ENCODE data around the gene CNOT11. TPM values are rescaled to one million over a fixed set of nuclear protein-coding genes. Genes with fewer than 3 reads are reported as not detected.
"Not testable (repeated sequence)": the region's sequence is repeated elsewhere in the genome, so short reads cannot be mapped to it uniquely, and the experiment has no call there.

CNOT11 gene
- total and polyA plus RNA-seq, 2 of the 13 experiments (the other 11 are each of a cell fraction or from before 2014, with no cell fraction given) = 114 to 209 TPM

DNA sequence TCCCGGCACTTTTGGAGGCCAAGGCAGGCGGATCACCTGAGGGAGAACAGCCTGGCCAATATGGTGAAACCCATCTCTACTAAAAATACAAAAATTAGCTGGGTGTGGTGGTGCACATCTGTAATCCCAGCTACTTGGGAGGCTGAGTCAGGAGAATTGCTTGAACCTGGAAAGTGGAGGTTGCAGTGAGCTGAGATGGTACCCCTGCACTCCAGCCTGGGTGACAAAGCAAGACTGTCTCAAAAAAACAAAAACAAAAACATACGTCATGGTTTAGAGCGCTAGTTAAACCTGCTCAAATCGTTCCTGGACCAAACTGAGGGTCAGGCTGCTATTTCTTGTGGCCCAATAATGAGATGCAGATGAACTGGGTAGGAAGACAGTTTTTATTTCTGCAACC lies 7.2 kb upstream of the CNOT11 start:
- H3K27ac ChIP-seq (ENCODE audit: extremely low read length, insufficient read depth, low read length) = peak overlapping the region; percentile 75
- H3K36me3 ChIP-seq (replicated peaks in 1 of 2; ENCODE audit: control insufficient read depth in 1 of 2, insufficient read depth in 2 of 2, low read length in 2 of 2); FAIRE-seq; H3K79me2 ChIP-seq (ENCODE audit: insufficient read depth, low read length); intact Hi-C loops (cut with micrococcal nuclease; ENCODE audit: unreplicated experiment); H4K20me1 ChIP-seq (ENCODE audit: insufficient read depth, low read length); BruUV-seq (replicated peaks); in situ Hi-C loops (cut with HindIII; ENCODE audit: extremely low pct_ligation_motif_present, low pct_unique_long_range_greater_than_20kb); H3K27me3 ChIP-seq (ENCODE audit: control insufficient read depth in 1 of 2, insufficient read depth in 2 of 2, low read length in 2 of 2); DNase-seq (ENCODE audit: low spot score); H3K9me3 ChIP-seq (ENCODE audit: low read length); TF ChIP-seq CREB1 (CRISPR knock-in tag; IDR thresholded peaks at IDR 0.05): not testable (repeated sequence)
- ChIA-PET CTCF (ENCODE audit: low intra/inter-chr PET ratio, low total read pairs) (interaction anchor here (0.7 kb wide), 1 partner anchor 48 kb away, joined by 3 read pairs; no protein-coding TSS in a partner anchor), POLR2A (interaction anchor here (0.5 to 2.6 kb wide), 10 partner anchors 9 to 674 kb away, joined by 3 to 12 read pairs (median 5); partner anchors contain the start of gene RNF149)
- peak overlapping the region; percentile 56 for H2AFZ ChIP-seq (ENCODE audit: low read length)
- H3K4me1 ChIP-seq (ENCODE audit: insufficient read depth, low read length) = peaks cover 95% of the 10 kb centered on the region
- peak overlapping the region; percentile 52 for H3K9ac ChIP-seq (ENCODE audit: insufficient read depth, low read depth, low read length)
- 58% methylated on average over 5 of the region's 5 CpGs for WGBS (ENCODE audit: low lambda C conversion rate)
- peak; percentile 14; the same call in 2 of the 3 replicates for ATAC-seq
- peak overlapping the region; percentile 69 for H3K4me2 ChIP-seq (ENCODE audit: low read depth, low read length)
- peak overlapping the region in 1 of 3 experiments; percentile 11; a peak in 1 of 6 replicates for H3K4me3 ChIP-seq (replicated peaks in 1 of 3; ENCODE audit: insufficient read depth in 1 of 3, low read depth in 2 of 3, low read length in 3 of 3)
- TF ChIP-seq ZNF782 (CRISPR knock-in tag; IDR thresholded peaks at IDR 0.05; ENCODE audit: borderline replicate concordance) (peak; percentile 77; the same call in 1 of the 2 replicates), ELF3 (CRISPR knock-in tag; IDR thresholded peaks at IDR 0.05) (0 out of 2 replicates have a peak, but pooled peaks have one; percentile 5), ZNF460 (CRISPR knock-in tag; IDR thresholded peaks at IDR 0.05; ENCODE audit: borderline replicate concordance) (peak; percentile 91; the same call in 1 of the 2 replicates), ZNF572 (CRISPR knock-in tag; IDR thresholded peaks at IDR 0.05) (0 out of 2 replicates have a peak, but pooled peaks have one; percentile 36), ZSCAN9 (CRISPR knock-in tag; IDR thresholded peaks at IDR 0.05; ENCODE audit: borderline replicate concordance) (peak; percentile 12; the same call in 1 of the 2 replicates), ZFY (CRISPR knock-in tag; IDR thresholded peaks at IDR 0.05) (peak; percentile 15; the same call in 1 of the 2 replicates), ZNF205 (CRISPR knock-in tag; IDR thresholded peaks at IDR 0.05) (0 out of 2 replicates have a peak, but pooled peaks have one; percentile 29), HDAC2 (CRISPR knock-in tag; IDR thresholded peaks at IDR 0.05) (0 out of 2 replicates have a peak, but pooled peaks have one; percentile 21), ZNF136 (CRISPR knock-in tag; IDR thresholded peaks at IDR 0.05; ENCODE audit: low read depth) (0 out of 2 replicates have a peak, but pooled peaks have one; percentile 14), CREB1 (IDR thresholded peaks at IDR 0.05) (peak; percentile 57), POLR2AphosphoS5 (IDR thresholded peaks at IDR 0.05; ENCODE audit: low read depth, low read length) (peak; percentile 49; the same call in 1 of the 2 replicates)
- TF ChIP-seq, protein P1, sequence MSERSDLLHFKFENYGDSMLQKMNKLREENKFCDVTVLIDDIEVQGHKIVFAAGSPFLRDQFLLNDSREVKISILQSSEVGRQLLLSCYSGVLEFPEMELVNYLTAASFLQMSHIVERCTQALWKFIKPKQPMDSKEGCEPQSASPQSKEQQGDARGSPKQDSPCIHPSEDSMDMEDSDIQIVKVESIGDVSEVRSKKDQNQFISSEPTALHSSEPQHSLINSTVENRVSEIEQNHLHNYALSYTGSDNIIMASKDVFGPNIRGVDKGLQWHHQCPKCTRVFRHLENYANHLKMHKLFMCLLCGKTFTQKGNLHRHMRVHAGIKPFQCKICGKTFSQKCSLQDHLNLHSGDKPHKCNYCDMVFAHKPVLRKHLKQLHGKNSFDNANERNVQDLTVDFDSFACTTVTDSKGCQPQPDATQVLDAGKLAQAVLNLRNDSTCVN (CRISPR knock-in tag; IDR thresholded peaks at IDR 0.05; ENCODE audit: borderline replicate concordance) = peak; percentile 36; the same call in 1 of the 2 replicates
- TF ChIP-seq, protein P2, sequence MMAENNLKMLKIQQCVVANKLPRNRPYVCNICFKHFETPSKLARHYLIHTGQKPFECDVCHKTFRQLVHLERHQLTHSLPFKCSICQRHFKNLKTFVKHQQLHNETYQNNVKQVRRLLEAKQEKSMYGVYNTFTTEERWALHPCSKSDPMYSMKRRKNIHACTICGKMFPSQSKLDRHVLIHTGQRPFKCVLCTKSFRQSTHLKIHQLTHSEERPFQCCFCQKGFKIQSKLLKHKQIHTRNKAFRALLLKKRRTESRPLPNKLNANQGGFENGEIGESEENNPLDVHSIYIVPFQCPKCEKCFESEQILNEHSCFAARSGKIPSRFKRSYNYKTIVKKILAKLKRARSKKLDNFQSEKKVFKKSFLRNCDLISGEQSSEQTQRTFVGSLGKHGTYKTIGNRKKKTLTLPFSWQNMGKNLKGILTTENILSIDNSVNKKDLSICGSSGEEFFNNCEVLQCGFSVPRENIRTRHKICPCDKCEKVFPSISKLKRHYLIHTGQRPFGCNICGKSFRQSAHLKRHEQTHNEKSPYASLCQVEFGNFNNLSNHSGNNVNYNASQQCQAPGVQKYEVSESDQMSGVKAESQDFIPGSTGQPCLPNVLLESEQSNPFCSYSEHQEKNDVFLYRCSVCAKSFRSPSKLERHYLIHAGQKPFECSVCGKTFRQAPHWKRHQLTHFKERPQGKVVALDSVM (CRISPR knock-in tag; IDR thresholded peaks at IDR 0.05) = peak; percentile 83
- TF ChIP-seq, protein P3, sequence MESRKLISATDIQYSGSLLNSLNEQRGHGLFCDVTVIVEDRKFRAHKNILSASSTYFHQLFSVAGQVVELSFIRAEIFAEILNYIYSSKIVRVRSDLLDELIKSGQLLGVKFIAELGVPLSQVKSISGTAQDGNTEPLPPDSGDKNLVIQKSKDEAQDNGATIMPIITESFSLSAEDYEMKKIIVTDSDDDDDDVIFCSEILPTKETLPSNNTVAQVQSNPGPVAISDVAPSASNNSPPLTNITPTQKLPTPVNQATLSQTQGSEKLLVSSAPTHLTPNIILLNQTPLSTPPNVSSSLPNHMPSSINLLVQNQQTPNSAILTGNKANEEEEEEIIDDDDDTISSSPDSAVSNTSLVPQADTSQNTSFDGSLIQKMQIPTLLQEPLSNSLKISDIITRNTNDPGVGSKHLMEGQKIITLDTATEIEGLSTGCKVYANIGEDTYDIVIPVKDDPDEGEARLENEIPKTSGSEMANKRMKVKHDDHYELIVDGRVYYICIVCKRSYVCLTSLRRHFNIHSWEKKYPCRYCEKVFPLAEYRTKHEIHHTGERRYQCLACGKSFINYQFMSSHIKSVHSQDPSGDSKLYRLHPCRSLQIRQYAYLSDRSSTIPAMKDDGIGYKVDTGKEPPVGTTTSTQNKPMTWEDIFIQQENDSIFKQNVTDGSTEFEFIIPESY (CRISPR knock-in tag; IDR thresholded peaks at IDR 0.05) = peak; percentile 27; the same call in 1 of the 2 replicates
- TF ChIP-seq, protein P4, sequence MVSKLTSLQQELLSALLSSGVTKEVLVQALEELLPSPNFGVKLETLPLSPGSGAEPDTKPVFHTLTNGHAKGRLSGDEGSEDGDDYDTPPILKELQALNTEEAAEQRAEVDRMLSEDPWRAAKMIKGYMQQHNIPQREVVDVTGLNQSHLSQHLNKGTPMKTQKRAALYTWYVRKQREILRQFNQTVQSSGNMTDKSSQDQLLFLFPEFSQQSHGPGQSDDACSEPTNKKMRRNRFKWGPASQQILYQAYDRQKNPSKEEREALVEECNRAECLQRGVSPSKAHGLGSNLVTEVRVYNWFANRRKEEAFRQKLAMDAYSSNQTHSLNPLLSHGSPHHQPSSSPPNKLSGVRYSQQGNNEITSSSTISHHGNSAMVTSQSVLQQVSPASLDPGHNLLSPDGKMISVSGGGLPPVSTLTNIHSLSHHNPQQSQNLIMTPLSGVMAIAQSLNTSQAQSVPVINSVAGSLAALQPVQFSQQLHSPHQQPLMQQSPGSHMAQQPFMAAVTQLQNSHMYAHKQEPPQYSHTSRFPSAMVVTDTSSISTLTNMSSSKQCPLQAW (CRISPR knock-in tag; IDR thresholded peaks at IDR 0.05) = peak; percentile 69; the same call in 1 of the 2 replicates

Measured in HepG2 (cell line).